GM18520 (cell line): Measurements from ENCODE around the gene G6PC1.
"Not testable (repeated sequence)": the region's sequence is repeated elsewhere in the genome, so short reads cannot be mapped to it uniquely, and the experiment has no call there.

Experiments used
- ATAC-seq: cut with Tn5 transposase; IDR thresholded peaks from one replicate; pipeline ENCODE4 v1.9.1; 2021; ENCODE audit not compliant: unreplicated experiment

The G6PC1 gene

GRCh38 chr17:42901535-42902229 lies 1.1 kb downstream of the G6PC1 start:
- no peak for ATAC-seq

- no peak for ATAC-seq
Measured at GRCh38 chr17:42904110-42904469, 3.5 kb downstream of the G6PC1 start.

- ATAC-seq, result no peak
Measured at GRCh38 chr17:42906772-42907446, 6.3 kb downstream of the G6PC1 start.

- no peak for ATAC-seq
Measured at GRCh38 chr17:42908872-42909700, 8.5 kb downstream of the G6PC1 start.

GRCh38 chr17:42913522-42913921 lies 12.9 kb downstream of the G6PC1 start:
- no peak for ATAC-seq

- no peak for ATAC-seq
Measured at GRCh38 chr17:42913981-42914617, 13.5 kb downstream of the G6PC1 start.

GRCh38 chr17:42915288-42915687 lies 14.7 kb downstream of the G6PC1 start:
- ATAC-seq, result not testable (repeated sequence)

GRCh38 chr17:42916388-42917235 lies 16.0 kb downstream of the G6PC1 start:
- ATAC-seq, result not testable (repeated sequence)

- ATAC-seq, result no peak
Measured at GRCh38 chr17:42917236-42917603, 16.6 kb downstream of the G6PC1 start.

GRCh38 chr17:42918902-42919521 lies 18.4 kb downstream of the G6PC1 start:
- ATAC-seq, result no peak

GRCh38 chr17:42919522-42920077 lies 19.0 kb downstream of the G6PC1 start:
- ATAC-seq, result not testable (repeated sequence)

GRCh38 chr17:42920106-42920900 lies 19.7 kb downstream of the G6PC1 start:
- ATAC-seq, result no peak

- no peak for ATAC-seq
Measured at GRCh38 chr17:42920922-42921321, 20.3 kb downstream of the G6PC1 start.

- no peak for ATAC-seq
Measured at GRCh38 chr17:42922294-42922693, 21.7 kb downstream of the G6PC1 start.

- not testable (repeated sequence) for ATAC-seq
Measured at GRCh38 chr17:42923472-42923871, 22.9 kb downstream of the G6PC1 start.

- ATAC-seq, result no peak
Measured at GRCh38 chr17:42924891-42925290, 24.3 kb downstream of the G6PC1 start.

- ATAC-seq, result no peak
Measured at GRCh38 chr17:42928714-42929496, 28.3 kb downstream of the G6PC1 start.

- no peak for ATAC-seq
Measured at GRCh38 chr17:42929497-42929844, 28.9 kb downstream of the G6PC1 start.
